Nephron progenitor cell (in vitro differentiated cells): ENCODE results near the gene GSTA5.
"Not testable (repeated sequence)": the region's sequence is repeated elsewhere in the genome, so short reads cannot be mapped to it uniquely, and the experiment has no call there.

Source experiments
- DNase-seq: peaks from one replicate; pipeline ENCODE4 v3.0.0; 2021
- H3K27ac Mint-ChIP-seq: 2 replicates; pipeline ENCODE4 v1.8.0; 2021; ENCODE audit warnings: mild to moderate bottlenecking, moderate library complexity, mixed read lengths
- H3K27me3 Mint-ChIP-seq: 2 replicates; pipeline ENCODE4 v1.8.0; 2021; ENCODE audit warnings: mild to moderate bottlenecking, low read depth, mixed read lengths; ENCODE audit not compliant: poor library complexity
- H3K36me3 Mint-ChIP-seq: 2 replicates; pipeline ENCODE4 v1.8.0; 2021; ENCODE audit warnings: low read depth, mixed read lengths
- H3K4me1 Mint-ChIP-seq: 2 replicates; pipeline ENCODE4 v1.8.0; 2021; ENCODE audit warnings: mixed read lengths
- H3K4me3 Mint-ChIP-seq: 2 replicates; pipeline ENCODE4 v1.8.0; 2021; ENCODE audit warnings: mild to moderate bottlenecking, moderate library complexity, mixed read lengths
- H3K9me3 Mint-ChIP-seq: 2 replicates; pipeline ENCODE4 v1.8.0; 2021; ENCODE audit warnings: mild to moderate bottlenecking, moderate library complexity, mixed read lengths
- CTCF ChIP-seq: fragments of 200-600 bp; sonication (generic); IDR thresholded peaks from 2 replicates; pipeline ENCODE4 v1.5.0; 2021; ENCODE audit warnings: antibody characterized with exemption

The GSTA5 gene

DNA sequence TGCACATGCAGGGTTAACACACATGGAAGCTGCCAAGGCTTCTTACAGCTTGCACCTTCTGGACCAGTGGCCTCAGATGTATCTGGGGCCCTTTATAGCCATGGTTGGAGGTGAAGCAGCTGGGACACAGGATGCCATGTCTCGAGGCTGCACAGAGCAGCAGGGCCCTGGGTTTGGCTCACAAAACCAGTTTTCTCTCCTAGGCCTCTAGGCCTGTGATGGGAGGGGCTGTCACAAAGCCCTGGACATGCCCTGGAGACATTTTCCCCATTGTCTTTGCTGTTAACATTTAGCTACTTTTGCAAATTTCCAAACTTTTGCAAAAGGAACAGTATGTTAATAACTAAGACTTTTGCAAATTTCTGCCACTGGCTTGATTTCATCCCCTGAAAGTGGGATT lies 18.8 kb downstream of the GSTA5 start:
- DNase-seq = no peak
- H3K4me3 Mint-ChIP-seq = no peak overlapping the region
- no peak overlapping the region for H3K27ac Mint-ChIP-seq
- no peaks in the 10 kb centered on the region for H3K27me3 Mint-ChIP-seq
- peaks cover 27% of the 10 kb centered on the region for H3K9me3 Mint-ChIP-seq
- H3K4me1 Mint-ChIP-seq = no peaks in the 10 kb centered on the region
- H3K36me3 Mint-ChIP-seq = no peaks in the 10 kb centered on the region
- no peak for TF ChIP-seq CTCF

GRCh38 chr6:52820198-52820597 lies 20.4 kb downstream of the GSTA5 start:
- Mint-ChIP-seq H3K27me3 (no peaks in the 10 kb centered on the region), H3K36me3 (no peaks in the 10 kb centered on the region), H3K9me3 (peaks cover 17% of the 10 kb centered on the region), H3K27ac (no peak overlapping the region), H3K4me3 (no peak overlapping the region), H3K4me1 (no peaks in the 10 kb centered on the region)
- no peak for TF ChIP-seq CTCF
- DNase-seq = no peak

- Mint-ChIP-seq H3K27ac (no peak overlapping the region), H3K9me3 (no peaks in the 10 kb centered on the region), H3K36me3 (no peaks in the 10 kb centered on the region), H3K4me3 (no peak overlapping the region), H3K27me3 (peaks cover 6% of the 10 kb centered on the region), H3K4me1 (no peaks in the 10 kb centered on the region)
- peak; percentile 61 for TF ChIP-seq CTCF
- DNase-seq = peak; percentile 57
Observed at GRCh38 chr6:52815167-52816092, 25.2 kb downstream of the GSTA5 start.

DNA sequence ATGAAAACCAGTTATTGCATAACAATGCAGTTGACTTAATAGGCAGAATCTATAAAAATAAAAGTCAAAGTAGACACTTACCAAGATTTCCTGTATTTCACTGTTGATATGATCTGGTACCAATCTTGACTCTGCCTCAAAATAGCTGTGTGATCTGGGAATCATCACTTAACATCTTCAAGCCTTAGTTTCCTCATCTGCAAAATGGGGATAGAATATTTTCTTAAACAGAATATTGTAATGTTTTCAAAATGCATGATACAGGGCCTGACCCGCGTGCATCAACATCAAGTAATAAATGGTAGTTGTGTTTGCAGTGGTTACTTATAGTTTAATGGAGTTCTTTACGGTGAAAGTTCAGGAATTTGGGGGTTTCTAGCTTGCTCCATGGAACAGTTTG lies 26.1 kb downstream of the GSTA5 start:
- H3K36me3 Mint-ChIP-seq, H3K27me3 Mint-ChIP-seq, DNase-seq, H3K9me3 Mint-ChIP-seq, H3K27ac Mint-ChIP-seq, H3K4me3 Mint-ChIP-seq, H3K4me1 Mint-ChIP-seq: not testable (repeated sequence)

- H3K4me3 Mint-ChIP-seq, H3K4me1 Mint-ChIP-seq, H3K9me3 Mint-ChIP-seq, H3K36me3 Mint-ChIP-seq, DNase-seq, H3K27ac Mint-ChIP-seq: not testable (repeated sequence)
- peaks cover 16% of the 10 kb centered on the region for H3K27me3 Mint-ChIP-seq
Observed at GRCh38 chr6:52809777-52810176, 30.8 kb downstream of the GSTA5 start.

- Mint-ChIP-seq H3K27me3 (peaks cover 22% of the 10 kb centered on the region), H3K36me3 (no peaks in the 10 kb centered on the region), H3K27ac (no peak overlapping the region), H3K4me1 (no peaks in the 10 kb centered on the region), H3K9me3 (no peaks in the 10 kb centered on the region), H3K4me3 (no peak overlapping the region)
- no peak for TF ChIP-seq CTCF
- DNase-seq = no peak
Observed at GRCh38 chr6:52808660-52809059, 32.0 kb downstream of the GSTA5 start.

GRCh38 chr6:52803668-52804255 lies 36.9 kb downstream of the GSTA5 start, which contains the start of gene GSTA1:
Gene GSTA1 (minus strand): TSS chr6:52803816. CDS start chr6:52799267, 4,549 bp downstream.
- not testable (repeated sequence) for H3K4me1 Mint-ChIP-seq, H3K27ac Mint-ChIP-seq, H3K9me3 Mint-ChIP-seq, H3K4me3 Mint-ChIP-seq, H3K36me3 Mint-ChIP-seq, DNase-seq
- peaks cover 15% of the 10 kb centered on the region for H3K27me3 Mint-ChIP-seq
